Measurements from ENCODE around the gene NDRG4. TPM values are rescaled to one million over a fixed set of nuclear protein-coding genes. Genes with fewer than 3 reads are reported as not detected.

Gene NDRG4
- total RNA-seq, 1 experiment from 2014 or later: 6.1 TPM

DNA sequence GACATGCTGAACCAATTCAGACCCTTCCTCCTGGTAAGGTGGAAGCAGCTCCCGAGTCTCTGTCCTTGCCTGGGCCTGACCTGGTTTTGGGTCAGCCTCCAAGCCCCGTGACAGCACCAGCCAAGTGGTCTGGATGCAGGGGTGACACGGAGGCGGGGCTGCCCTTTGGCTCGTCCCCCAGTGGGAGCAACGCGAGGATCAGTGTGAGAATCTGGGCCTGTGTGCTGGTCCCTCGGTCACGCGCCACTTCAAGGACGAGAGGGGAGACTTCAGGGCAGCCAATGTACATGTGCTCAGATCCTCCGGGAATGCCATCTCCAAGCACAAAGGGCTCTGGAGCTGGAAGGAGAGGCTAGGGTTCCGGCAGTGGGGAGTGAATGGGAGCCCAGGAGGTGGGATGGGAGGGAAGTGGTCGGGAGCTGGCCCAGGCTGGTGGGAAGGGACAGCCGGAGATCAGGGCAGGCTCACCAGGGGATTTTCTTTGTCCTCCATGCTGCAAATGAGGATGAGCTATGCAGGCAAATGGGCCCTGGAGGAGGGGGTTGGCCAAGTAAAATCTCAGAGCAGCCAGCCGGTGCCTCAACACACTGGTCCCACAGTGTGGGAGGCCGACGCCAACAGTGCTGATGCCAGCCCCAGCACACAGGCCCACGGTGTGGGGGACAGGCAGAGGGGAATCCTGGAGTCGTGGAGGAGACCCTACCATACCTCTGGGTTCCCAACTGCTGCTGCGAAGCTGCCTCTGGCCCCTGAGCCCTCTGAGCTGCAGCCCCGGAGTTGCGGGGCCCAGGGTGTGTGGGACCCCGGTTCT lies 4.2 kb upstream of the NDRG4 start:
- CTCF ChIA-PET: interaction anchor here (0.6 to 1.5 kb wide), 12 partner anchors 10 to 189 kb away, joined by 3 to 7 read pairs (median 4); partner anchors contain the start of genes SETD6 and SLC38A7
- BruUV-seq (replicated peaks): no TSS peak
- TF ChIP-seq, protein P1, sequence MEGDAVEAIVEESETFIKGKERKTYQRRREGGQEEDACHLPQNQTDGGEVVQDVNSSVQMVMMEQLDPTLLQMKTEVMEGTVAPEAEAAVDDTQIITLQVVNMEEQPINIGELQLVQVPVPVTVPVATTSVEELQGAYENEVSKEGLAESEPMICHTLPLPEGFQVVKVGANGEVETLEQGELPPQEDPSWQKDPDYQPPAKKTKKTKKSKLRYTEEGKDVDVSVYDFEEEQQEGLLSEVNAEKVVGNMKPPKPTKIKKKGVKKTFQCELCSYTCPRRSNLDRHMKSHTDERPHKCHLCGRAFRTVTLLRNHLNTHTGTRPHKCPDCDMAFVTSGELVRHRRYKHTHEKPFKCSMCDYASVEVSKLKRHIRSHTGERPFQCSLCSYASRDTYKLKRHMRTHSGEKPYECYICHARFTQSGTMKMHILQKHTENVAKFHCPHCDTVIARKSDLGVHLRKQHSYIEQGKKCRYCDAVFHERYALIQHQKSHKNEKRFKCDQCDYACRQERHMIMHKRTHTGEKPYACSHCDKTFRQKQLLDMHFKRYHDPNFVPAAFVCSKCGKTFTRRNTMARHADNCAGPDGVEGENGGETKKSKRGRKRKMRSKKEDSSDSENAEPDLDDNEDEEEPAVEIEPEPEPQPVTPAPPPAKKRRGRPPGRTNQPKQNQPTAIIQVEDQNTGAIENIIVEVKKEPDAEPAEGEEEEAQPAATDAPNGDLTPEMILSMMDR (IDR thresholded peaks at IDR 0.05; ENCODE audit: unreplicated experiment): no peak
- no peaks in the 10 kb centered on the region for H3K9me3 Mint-ChIP-seq (ENCODE audit: low read depth, unreplicated experiment)
- peak overlapping the region; percentile 89 for H3K27ac Mint-ChIP-seq (ENCODE audit: unreplicated experiment)
- H3K4me1 Mint-ChIP-seq (ENCODE audit: low read depth, unreplicated experiment): peaks cover 18% of the 10 kb centered on the region
- H3K27me3 Mint-ChIP-seq (ENCODE audit: unreplicated experiment): peaks cover 41% of the 10 kb centered on the region
- H3K4me3 Mint-ChIP-seq (ENCODE audit: low read depth, unreplicated experiment): no peak overlapping the region
- H3K36me3 Mint-ChIP-seq (ENCODE audit: insufficient read depth, unreplicated experiment): peaks cover 23% of the 10 kb centered on the region
- DNase-seq: no peak
- intact Hi-C loops (cut with micrococcal nuclease; ENCODE audit: unreplicated experiment): loop anchor here (1.0 to 10.0 kb wide), 3 partner anchors 152 to 371 kb away; partner anchors contain the start of gene CFAP20

DNA sequence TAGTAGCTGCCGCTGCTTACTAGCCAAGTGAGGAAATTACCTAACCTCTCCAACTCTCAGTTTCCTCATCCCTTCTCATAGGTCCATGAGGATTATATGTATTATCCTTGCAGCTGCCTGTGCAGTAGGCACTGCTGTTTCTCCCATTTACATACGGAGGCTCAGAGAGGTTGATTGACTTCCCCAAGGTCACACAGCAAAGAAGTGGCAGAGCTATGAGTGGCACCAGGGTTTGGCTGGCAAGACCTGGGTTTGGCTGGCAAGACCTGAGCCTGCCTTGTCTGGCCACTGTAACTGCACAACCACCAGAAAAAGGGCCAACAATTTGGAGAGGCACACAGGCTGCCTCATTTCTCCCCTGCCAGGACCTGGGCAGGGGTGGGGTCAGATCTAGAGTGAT lies 2.5 kb upstream of the NDRG4 start:
- peaks cover 32% of the 10 kb centered on the region for H3K27me3 Mint-ChIP-seq (ENCODE audit: unreplicated experiment)
- H3K4me1 Mint-ChIP-seq (ENCODE audit: low read depth, unreplicated experiment): peaks cover 28% of the 10 kb centered on the region
- TF ChIP-seq, protein P1 (IDR thresholded peaks at IDR 0.05; ENCODE audit: unreplicated experiment): no peak
- no peaks in the 10 kb centered on the region for H3K9me3 Mint-ChIP-seq (ENCODE audit: low read depth, unreplicated experiment)
- no TSS peak for BruUV-seq (replicated peaks)
- CTCF ChIA-PET: no interaction called here
- no peak overlapping the region for H3K27ac Mint-ChIP-seq (ENCODE audit: unreplicated experiment)
- DNase-seq: no peak
- no peak overlapping the region for H3K4me3 Mint-ChIP-seq (ENCODE audit: low read depth, unreplicated experiment)
- H3K36me3 Mint-ChIP-seq (ENCODE audit: insufficient read depth, unreplicated experiment): peaks cover 35% of the 10 kb centered on the region
- intact Hi-C loops (cut with micrococcal nuclease; ENCODE audit: unreplicated experiment): loop anchor here (5.0 to 10.0 kb wide), 2 partner anchors 150 to 373 kb away; partner anchors contain the start of gene CFAP20

DNA sequence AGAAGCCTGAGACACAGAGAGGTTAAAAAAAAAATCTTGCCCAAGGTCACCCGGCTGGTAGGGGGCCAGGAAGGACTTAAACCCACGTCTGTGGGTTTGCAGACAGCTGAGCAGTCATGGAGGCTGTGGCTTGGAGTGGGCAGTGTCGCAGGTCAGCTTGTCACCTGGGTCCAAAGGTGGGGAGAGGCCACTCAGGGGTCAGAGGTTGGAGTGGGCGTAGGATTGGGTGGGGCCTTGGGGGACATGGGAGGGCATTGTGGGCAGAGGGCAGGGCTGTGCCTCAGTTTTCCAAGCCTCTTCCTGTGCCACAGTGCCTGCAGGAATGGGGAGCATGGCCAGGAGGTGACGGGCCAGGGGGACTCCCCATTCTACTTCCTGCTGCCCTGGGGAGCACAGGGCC lies 2.0 kb upstream of the NDRG4 start:
- no peak for DNase-seq
- CTCF ChIA-PET: no interaction called here
- H3K27ac Mint-ChIP-seq (ENCODE audit: unreplicated experiment): no peak overlapping the region
- H3K27me3 Mint-ChIP-seq (ENCODE audit: unreplicated experiment): peaks cover 32% of the 10 kb centered on the region
- H3K36me3 Mint-ChIP-seq (ENCODE audit: insufficient read depth, unreplicated experiment): peaks cover 32% of the 10 kb centered on the region
- H3K9me3 Mint-ChIP-seq (ENCODE audit: low read depth, unreplicated experiment): no peaks in the 10 kb centered on the region
- TF ChIP-seq, protein P1 (IDR thresholded peaks at IDR 0.05; ENCODE audit: unreplicated experiment): no peak
- no peak overlapping the region for H3K4me3 Mint-ChIP-seq (ENCODE audit: low read depth, unreplicated experiment)
- intact Hi-C loops (cut with micrococcal nuclease; ENCODE audit: unreplicated experiment): loop anchor here (5.0 to 10.0 kb wide), 2 partner anchors 149 to 373 kb away; partner anchors contain the start of gene CFAP20
- no TSS peak for BruUV-seq (replicated peaks)
- peaks cover 28% of the 10 kb centered on the region for H3K4me1 Mint-ChIP-seq (ENCODE audit: low read depth, unreplicated experiment)

DNA sequence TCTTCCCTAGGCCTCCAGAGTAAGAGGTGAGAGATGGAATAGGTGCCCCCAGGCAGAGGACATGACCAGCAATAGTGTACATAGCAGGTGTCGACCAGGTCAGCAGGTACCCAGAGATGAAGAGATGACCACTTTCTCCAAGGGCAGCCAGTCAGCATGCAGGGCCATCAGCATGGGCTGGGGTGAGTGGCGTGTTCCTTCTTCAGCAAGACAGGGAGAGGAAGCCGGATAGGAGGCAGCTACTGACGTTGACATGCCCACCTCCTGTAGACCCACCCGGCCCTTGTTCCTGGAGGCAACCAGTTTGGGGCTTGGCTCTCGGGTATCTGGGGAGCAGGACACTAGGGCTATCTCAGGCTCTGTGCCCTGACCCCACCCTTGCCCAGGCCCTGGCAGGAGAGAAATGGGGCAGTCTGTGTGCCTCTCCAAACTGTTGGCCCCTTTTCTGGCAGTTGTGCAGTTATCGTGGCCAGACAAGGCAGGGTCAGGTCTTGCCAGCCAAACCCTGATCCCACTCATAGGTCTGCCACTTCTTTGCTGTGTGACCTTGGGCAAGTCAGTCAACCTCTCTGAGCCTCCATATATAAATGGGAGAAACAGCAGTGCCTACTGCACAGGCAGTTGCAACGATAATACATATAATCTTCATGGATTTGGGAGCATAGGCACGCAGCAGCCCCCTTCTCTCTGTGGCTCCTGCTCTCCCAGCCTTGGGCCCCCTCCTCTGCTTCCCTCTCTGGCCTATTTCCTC lies 1.4 kb upstream of the NDRG4 start:
- Mint-ChIP-seq H3K9me3 (ENCODE audit: low read depth, unreplicated experiment) (no peaks in the 10 kb centered on the region), H3K27ac (ENCODE audit: unreplicated experiment) (no peak overlapping the region), H3K4me3 (ENCODE audit: low read depth, unreplicated experiment) (no peak overlapping the region), H3K27me3 (ENCODE audit: unreplicated experiment) (peaks cover 32% of the 10 kb centered on the region), H3K4me1 (ENCODE audit: low read depth, unreplicated experiment) (peaks cover 28% of the 10 kb centered on the region), H3K36me3 (ENCODE audit: insufficient read depth, unreplicated experiment) (peaks cover 35% of the 10 kb centered on the region)
- intact Hi-C loops (cut with micrococcal nuclease; ENCODE audit: unreplicated experiment): loop anchor here (5.0 to 10.0 kb wide), 2 partner anchors 149 to 374 kb away; partner anchors contain the start of gene CFAP20
- BruUV-seq (replicated peaks): no TSS peak
- TF ChIP-seq, protein P1 (IDR thresholded peaks at IDR 0.05; ENCODE audit: unreplicated experiment): no peak
- no peak for DNase-seq
- CTCF ChIA-PET: no interaction called here
